Measurements from ENCODE around the gene ITGAE.

DNA sequence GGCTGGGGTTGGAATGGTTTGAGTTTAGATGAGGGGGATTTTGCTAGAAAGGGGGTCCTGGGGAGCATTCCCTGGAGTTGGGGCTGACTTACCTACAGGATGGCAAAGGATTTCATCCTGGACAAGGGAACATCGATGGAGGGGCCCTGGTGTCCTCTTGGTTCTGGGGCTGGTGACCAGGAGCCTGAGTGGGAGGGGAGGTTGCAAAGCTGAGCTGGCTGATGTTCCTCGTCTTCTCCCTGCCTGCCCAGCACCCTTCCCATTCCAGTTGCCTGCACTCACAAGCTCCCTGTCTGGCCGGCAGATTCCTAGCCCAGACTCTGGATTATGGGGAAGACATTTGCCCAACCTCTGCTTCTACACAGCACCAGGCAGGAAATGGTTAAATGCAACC is 37.2 kb downstream of the ITGAE start:
- TF ChIP-seq, protein P1, sequence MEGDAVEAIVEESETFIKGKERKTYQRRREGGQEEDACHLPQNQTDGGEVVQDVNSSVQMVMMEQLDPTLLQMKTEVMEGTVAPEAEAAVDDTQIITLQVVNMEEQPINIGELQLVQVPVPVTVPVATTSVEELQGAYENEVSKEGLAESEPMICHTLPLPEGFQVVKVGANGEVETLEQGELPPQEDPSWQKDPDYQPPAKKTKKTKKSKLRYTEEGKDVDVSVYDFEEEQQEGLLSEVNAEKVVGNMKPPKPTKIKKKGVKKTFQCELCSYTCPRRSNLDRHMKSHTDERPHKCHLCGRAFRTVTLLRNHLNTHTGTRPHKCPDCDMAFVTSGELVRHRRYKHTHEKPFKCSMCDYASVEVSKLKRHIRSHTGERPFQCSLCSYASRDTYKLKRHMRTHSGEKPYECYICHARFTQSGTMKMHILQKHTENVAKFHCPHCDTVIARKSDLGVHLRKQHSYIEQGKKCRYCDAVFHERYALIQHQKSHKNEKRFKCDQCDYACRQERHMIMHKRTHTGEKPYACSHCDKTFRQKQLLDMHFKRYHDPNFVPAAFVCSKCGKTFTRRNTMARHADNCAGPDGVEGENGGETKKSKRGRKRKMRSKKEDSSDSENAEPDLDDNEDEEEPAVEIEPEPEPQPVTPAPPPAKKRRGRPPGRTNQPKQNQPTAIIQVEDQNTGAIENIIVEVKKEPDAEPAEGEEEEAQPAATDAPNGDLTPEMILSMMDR (IDR thresholded peaks at IDR 0.05): no peak
- TF ChIP-seq POLR2A (IDR thresholded peaks at IDR 0.05): no peak
